HCT116 (cell line): Measurements from ENCODE around the gene GPR37.

ENCODE experiments used
- CBX3 ChIP-seq: IDR thresholded peaks from 2 replicates; pipeline ENCODE4 v1.6.1; 2012; ENCODE audit warnings: low read depth
- CEBPB ChIP-seq: IDR thresholded peaks from 2 replicates; pipeline ENCODE4 v1.6.1; 2012; ENCODE audit warnings: low read depth
- EGR1 ChIP-seq: IDR thresholded peaks from 2 replicates; pipeline ENCODE4 v1.6.1; 2012; ENCODE audit warnings: low read depth
- ELF1 ChIP-seq: IDR thresholded peaks from 2 replicates; pipeline ENCODE4 v1.6.1; 2012; ENCODE audit warnings: low read depth, borderline replicate concordance
- EZH2 ChIP-seq: fragments of 200-600 bp; sonication (generic); IDR thresholded peaks from 2 replicates; pipeline ENCODE4 v1.6.1; 2017; ENCODE audit warnings: antibody characterized with exemption, mixed run types
- FOSL1 ChIP-seq: IDR thresholded peaks from 2 replicates; pipeline ENCODE4 v1.6.1; 2012; ENCODE audit warnings: low read depth
- POLR2A ChIP-seq: IDR thresholded peaks from 2 replicates; pipeline ENCODE4 v1.7.0; 2011; ENCODE audit warnings: borderline replicate concordance; ENCODE audit not compliant: insufficient read depth, insufficient read length; ENCODE audit errors: extremely low read depth
- POLR2AphosphoS5 ChIP-seq: IDR thresholded peaks from 2 replicates; pipeline ENCODE4 v1.6.1; 2011; ENCODE audit warnings: mild to moderate bottlenecking, low read depth, low read length, moderate library complexity
- RAD21 ChIP-seq: IDR thresholded peaks from 2 replicates; pipeline ENCODE4 v1.6.1; 2012; ENCODE audit warnings: low read depth, mild to moderate bottlenecking
- YY1 ChIP-seq: IDR thresholded peaks from 2 replicates; pipeline ENCODE4 v1.6.1; 2011; ENCODE audit warnings: low read length, low read depth, moderate library complexity, mild to moderate bottlenecking; ENCODE audit not compliant: insufficient replicate concordance; ENCODE audit errors: extremely low read depth
- ZNF274 ChIP-seq: fragments of 200-500 bp; sonication (Bioruptor generic); IDR thresholded peaks from 2 replicates; pipeline ENCODE4 v1.6.1; 2014; ENCODE audit warnings: mild to moderate bottlenecking, low read depth, low read length, inconsistent platforms
- TF ChIP-seq, protein P1 (sequence below), 3 experiments: fragments of 200-600 bp in 1 of 3; sonication (generic) in 1 of 3; IDR thresholded peaks in 2 of 3; conservative IDR thresholded peaks in 1 of 3; 2 replicates each; pipeline ENCODE4 v1.5.1; 2012 to 2017; ENCODE audit warnings: low read depth in 2 of 3, low read length in 2 of 3, antibody characterized with exemption in 1 of 3, borderline replicate concordance in 1 of 3, control low read depth in 1 of 3, mild to moderate bottlenecking in 1 of 3, mixed read lengths in 1 of 3, mixed run types in 1 of 3, moderate library complexity in 1 of 3; ENCODE audit not compliant: insufficient read depth in 1 of 3
- TF ChIP-seq, protein P2 (sequence below): IDR thresholded peaks from 2 replicates; pipeline ENCODE4 v1.6.1; 2012
- TF ChIP-seq, protein P3 (sequence below): IDR thresholded peaks from 2 replicates; pipeline ENCODE4 v1.6.1; 2011; ENCODE audit warnings: mild to moderate bottlenecking, low read length, moderate library complexity; ENCODE audit not compliant: insufficient replicate concordance; ENCODE audit errors: extremely low read depth

DNA sequence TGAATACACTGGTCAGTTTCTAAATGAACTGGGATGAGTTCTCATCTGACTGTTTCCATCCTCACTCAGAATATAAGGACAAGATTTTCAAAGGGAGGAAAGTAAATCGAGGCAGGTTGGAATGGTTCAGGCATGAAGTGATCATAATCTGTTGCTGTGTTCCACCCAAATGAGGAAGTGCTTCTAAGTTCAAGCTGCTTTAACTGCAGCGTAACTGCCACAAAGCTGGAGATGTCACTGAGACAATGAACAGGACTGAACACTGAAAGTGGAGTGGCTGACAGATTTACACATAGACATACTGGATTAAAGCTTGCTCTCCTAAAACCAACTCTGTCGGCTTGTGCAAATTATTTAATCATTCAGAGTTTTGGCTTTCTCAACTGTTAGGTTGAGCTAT lies 66.6 kb downstream of the GPR37 start:
- TF ChIP-seq, protein P1, sequence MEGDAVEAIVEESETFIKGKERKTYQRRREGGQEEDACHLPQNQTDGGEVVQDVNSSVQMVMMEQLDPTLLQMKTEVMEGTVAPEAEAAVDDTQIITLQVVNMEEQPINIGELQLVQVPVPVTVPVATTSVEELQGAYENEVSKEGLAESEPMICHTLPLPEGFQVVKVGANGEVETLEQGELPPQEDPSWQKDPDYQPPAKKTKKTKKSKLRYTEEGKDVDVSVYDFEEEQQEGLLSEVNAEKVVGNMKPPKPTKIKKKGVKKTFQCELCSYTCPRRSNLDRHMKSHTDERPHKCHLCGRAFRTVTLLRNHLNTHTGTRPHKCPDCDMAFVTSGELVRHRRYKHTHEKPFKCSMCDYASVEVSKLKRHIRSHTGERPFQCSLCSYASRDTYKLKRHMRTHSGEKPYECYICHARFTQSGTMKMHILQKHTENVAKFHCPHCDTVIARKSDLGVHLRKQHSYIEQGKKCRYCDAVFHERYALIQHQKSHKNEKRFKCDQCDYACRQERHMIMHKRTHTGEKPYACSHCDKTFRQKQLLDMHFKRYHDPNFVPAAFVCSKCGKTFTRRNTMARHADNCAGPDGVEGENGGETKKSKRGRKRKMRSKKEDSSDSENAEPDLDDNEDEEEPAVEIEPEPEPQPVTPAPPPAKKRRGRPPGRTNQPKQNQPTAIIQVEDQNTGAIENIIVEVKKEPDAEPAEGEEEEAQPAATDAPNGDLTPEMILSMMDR (IDR thresholded peaks at IDR 0.05 in 2 of 3, conservative IDR thresholded peaks at IDR 0.05 in 1 of 3; ENCODE audit: borderline replicate concordance in 1 of 3, insufficient read depth in 1 of 3, low read depth in 2 of 3, low read length in 2 of 3) = no peak
- TF ChIP-seq POLR2A = no peak
- TF ChIP-seq CEBPB = no peak
- no peak for TF ChIP-seq ELF1
- no peak for TF ChIP-seq FOSL1
- no peak for TF ChIP-seq POLR2AphosphoS5
- TF ChIP-seq, protein P2, sequence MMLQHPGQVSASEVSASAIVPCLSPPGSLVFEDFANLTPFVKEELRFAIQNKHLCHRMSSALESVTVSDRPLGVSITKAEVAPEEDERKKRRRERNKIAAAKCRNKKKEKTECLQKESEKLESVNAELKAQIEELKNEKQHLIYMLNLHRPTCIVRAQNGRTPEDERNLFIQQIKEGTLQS = no peak
- no peak for TF ChIP-seq CBX3
- no peak for TF ChIP-seq ZNF274
- TF ChIP-seq, protein P3, sequence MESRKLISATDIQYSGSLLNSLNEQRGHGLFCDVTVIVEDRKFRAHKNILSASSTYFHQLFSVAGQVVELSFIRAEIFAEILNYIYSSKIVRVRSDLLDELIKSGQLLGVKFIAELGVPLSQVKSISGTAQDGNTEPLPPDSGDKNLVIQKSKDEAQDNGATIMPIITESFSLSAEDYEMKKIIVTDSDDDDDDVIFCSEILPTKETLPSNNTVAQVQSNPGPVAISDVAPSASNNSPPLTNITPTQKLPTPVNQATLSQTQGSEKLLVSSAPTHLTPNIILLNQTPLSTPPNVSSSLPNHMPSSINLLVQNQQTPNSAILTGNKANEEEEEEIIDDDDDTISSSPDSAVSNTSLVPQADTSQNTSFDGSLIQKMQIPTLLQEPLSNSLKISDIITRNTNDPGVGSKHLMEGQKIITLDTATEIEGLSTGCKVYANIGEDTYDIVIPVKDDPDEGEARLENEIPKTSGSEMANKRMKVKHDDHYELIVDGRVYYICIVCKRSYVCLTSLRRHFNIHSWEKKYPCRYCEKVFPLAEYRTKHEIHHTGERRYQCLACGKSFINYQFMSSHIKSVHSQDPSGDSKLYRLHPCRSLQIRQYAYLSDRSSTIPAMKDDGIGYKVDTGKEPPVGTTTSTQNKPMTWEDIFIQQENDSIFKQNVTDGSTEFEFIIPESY = no peak
- no peak for TF ChIP-seq EGR1
- no peak for TF ChIP-seq EZH2
- no peak for TF ChIP-seq RAD21
- no peak for TF ChIP-seq YY1
